ENCODE data around the gene CNTFR.

DNA sequence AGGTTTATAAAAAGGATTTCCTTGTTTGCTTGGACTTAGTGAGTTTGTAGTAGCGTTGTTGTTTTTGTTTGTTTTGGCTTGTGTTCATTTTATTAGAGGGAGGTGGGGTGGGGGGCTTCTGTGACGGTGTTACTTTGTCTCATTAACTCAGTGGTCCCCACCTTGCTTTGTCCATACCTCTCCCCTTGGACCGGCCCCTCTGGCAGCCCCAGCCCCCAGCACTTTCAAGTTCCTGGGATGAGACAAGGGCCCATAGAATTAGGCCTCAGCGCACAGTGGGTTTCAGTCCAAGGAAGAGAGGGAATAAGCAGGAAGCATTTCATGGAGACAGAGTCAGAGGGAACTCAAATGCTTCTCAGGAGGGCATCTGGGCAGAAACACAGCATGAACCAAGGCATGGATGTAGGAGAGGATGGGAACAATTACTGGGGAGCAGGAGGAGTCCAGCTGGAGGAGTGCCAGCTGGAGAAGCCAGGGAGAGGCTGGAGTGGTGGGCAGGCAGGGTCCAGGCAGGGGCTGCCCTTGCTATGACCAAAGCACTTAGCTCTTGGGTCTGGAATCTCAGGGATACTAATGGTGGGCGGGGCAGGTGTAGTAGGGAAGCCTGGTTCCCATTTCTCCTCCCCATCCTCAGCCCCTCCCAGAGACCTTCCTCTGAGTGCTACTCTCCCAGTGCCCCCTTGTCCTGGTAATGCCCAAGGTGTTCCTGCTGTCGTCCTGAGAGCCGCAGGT, 43.3 kb downstream of the CNTFR start:
- TF ChIP-seq, protein P1, sequence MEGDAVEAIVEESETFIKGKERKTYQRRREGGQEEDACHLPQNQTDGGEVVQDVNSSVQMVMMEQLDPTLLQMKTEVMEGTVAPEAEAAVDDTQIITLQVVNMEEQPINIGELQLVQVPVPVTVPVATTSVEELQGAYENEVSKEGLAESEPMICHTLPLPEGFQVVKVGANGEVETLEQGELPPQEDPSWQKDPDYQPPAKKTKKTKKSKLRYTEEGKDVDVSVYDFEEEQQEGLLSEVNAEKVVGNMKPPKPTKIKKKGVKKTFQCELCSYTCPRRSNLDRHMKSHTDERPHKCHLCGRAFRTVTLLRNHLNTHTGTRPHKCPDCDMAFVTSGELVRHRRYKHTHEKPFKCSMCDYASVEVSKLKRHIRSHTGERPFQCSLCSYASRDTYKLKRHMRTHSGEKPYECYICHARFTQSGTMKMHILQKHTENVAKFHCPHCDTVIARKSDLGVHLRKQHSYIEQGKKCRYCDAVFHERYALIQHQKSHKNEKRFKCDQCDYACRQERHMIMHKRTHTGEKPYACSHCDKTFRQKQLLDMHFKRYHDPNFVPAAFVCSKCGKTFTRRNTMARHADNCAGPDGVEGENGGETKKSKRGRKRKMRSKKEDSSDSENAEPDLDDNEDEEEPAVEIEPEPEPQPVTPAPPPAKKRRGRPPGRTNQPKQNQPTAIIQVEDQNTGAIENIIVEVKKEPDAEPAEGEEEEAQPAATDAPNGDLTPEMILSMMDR (IDR thresholded peaks at IDR 0.05) = no peak
- no peak for TF ChIP-seq POLR2A (IDR thresholded peaks at IDR 0.05)
